Immature natural killer cell (primary cell): ENCODE results near the gene ATMIN. TPM values are rescaled to one million over a fixed set of nuclear protein-coding genes. Genes with fewer than 3 reads are reported as not detected.
A peak's percentile ranks its signal among the peaks of the same experiment; 100 is the strongest.

Experiments used
- DNase-seq, 3 donors: peaks; one replicate each; pipeline ENCODE4 v3.0.0; 2022; ENCODE audit warnings: mixed read lengths in 1 of 3
- H3K27ac Mint-ChIP-seq, 6 donors: one replicate each; pipeline ENCODE4 v1.8.0; 2020; ENCODE audit warnings: mixed read lengths in 6 of 6, mild to moderate bottlenecking in 5 of 6, inconsistent platforms in 4 of 6, moderate library complexity in 3 of 6
- H3K27me3 Mint-ChIP-seq, 3 donors: one replicate each; pipeline ENCODE4 v1.8.0; 2020 to 2021; ENCODE audit warnings: low read depth in 3 of 3, mild to moderate bottlenecking in 3 of 3, mixed read lengths in 3 of 3, moderate library complexity in 3 of 3, inconsistent platforms in 1 of 3
- H3K36me3 Mint-ChIP-seq, 3 donors: one replicate each; pipeline ENCODE4 v1.8.0; 2020; ENCODE audit warnings: mixed read lengths in 3 of 3, inconsistent platforms in 2 of 3, mild to moderate bottlenecking in 2 of 3
- H3K4me1 Mint-ChIP-seq, 2 donors: one replicate each; pipeline ENCODE4 v1.8.0; 2020; ENCODE audit warnings: inconsistent platforms in 2 of 2, mild to moderate bottlenecking in 2 of 2, mixed read lengths in 2 of 2, moderate library complexity in 1 of 2
- H3K4me3 Mint-ChIP-seq, 5 donors: one replicate each; pipeline ENCODE4 v1.8.0; 2020; ENCODE audit warnings: mild to moderate bottlenecking in 5 of 5, mixed read lengths in 5 of 5, inconsistent platforms in 3 of 5, moderate library complexity in 3 of 5
- H3K9me3 Mint-ChIP-seq, 6 donors: one replicate each; pipeline ENCODE4 v1.8.0; 2020; ENCODE audit warnings: mild to moderate bottlenecking in 6 of 6, mixed read lengths in 6 of 6, inconsistent platforms in 4 of 6, moderate library complexity in 3 of 6
- polyA plus RNA-seq, 3 donors: library from polyadenylated mRNA; unstranded; fragments of 300-500 nt; fragmentation: Illumina TruSeq; gene quantifications; one replicate each; pipeline ENCODE4 v1.2.3, GENCODE V29; 2021

The ATMIN gene
- polyA plus RNA-seq, 3 donors from 2014 or later: 25.4 to 51.0 (median 26.4) TPM

GRCh38 chr16:80997964-80998620 lies 37.5 kb upstream of the ATMIN start:
- H3K4me1 Mint-ChIP-seq: peaks cover 30 to 38% of the 10 kb centered on the region in 2 donors
- peaks cover 0 to 3% (median 0%) of the 10 kb centered on the region in 3 donors for H3K27me3 Mint-ChIP-seq
- DNase-seq: no peak
- peak overlapping the region in 5 of 6 donors; percentile 64 to 99 (median 98) for H3K27ac Mint-ChIP-seq
- peak overlapping the region; percentile 25 to 99 (median 97) for H3K4me3 Mint-ChIP-seq
- no peaks in the 10 kb centered on the region for H3K36me3 Mint-ChIP-seq
- H3K9me3 Mint-ChIP-seq: no peaks in the 10 kb centered on the region

GRCh38 chr16:81000873-81001272 lies 34.8 kb upstream of the ATMIN start:
- Mint-ChIP-seq H3K27me3 (peaks cover 0 to 9% (median 4%) of the 10 kb centered on the region in 3 donors), H3K4me3 (no peak overlapping the region), H3K27ac (no peak overlapping the region), H3K4me1 (peaks cover 55 to 64% of the 10 kb centered on the region in 2 donors), H3K9me3 (no peaks in the 10 kb centered on the region), H3K36me3 (no peaks in the 10 kb centered on the region)
- DNase-seq: no peak

GRCh38 chr16:81001330-81001729 lies 34.3 kb upstream of the ATMIN start:
- no peaks in the 10 kb centered on the region for H3K9me3 Mint-ChIP-seq
- no peak overlapping the region for H3K4me3 Mint-ChIP-seq
- no peak overlapping the region for H3K27ac Mint-ChIP-seq
- peaks cover 4 to 14% (median 8%) of the 10 kb centered on the region in 3 donors for H3K27me3 Mint-ChIP-seq
- DNase-seq: no peak
- no peaks in the 10 kb centered on the region for H3K36me3 Mint-ChIP-seq
- H3K4me1 Mint-ChIP-seq: peaks cover 59 to 69% of the 10 kb centered on the region in 2 donors

- Mint-ChIP-seq H3K27me3 (peaks cover 16 to 26% (median 22%) of the 10 kb centered on the region in 3 donors), H3K4me1 (peaks cover 54 to 60% of the 10 kb centered on the region in 2 donors), H3K36me3 (no peaks in the 10 kb centered on the region), H3K4me3 (peak overlapping the region in 2 of 5 donors; percentile 2 to 100), H3K27ac (peak overlapping the region in 5 of 6 donors; percentile 1 to 94 (median 88)), H3K9me3 (no peaks in the 10 kb centered on the region)
- DNase-seq: no peak
Observed at GRCh38 chr16:81003064-81003463, 32.6 kb upstream of the ATMIN start.

- Mint-ChIP-seq H3K4me3 (peak overlapping the region; percentile 76 to 100 (median 83)), H3K9me3 (no peaks in the 10 kb centered on the region), H3K36me3 (no peaks in the 10 kb centered on the region), H3K4me1 (peaks cover 55 to 56% of the 10 kb centered on the region in 2 donors), H3K27me3 (peaks cover 16 to 30% (median 22%) of the 10 kb centered on the region in 3 donors), H3K27ac (peak overlapping the region; percentile 1 to 100 (median 90))
- DNase-seq: peak in 1 of 3 donors; percentile 23
Observed at GRCh38 chr16:81003610-81004460, 31.8 kb upstream of the ATMIN start.

GRCh38 chr16:81004646-81005353 lies 30.8 kb upstream of the ATMIN start:
- H3K27me3 Mint-ChIP-seq: peaks cover 16 to 31% (median 22%) of the 10 kb centered on the region in 3 donors
- peaks cover 46 to 54% of the 10 kb centered on the region in 2 donors for H3K4me1 Mint-ChIP-seq
- peak overlapping the region; percentile 76 to 100 (median 83) for H3K4me3 Mint-ChIP-seq
- no peaks in the 10 kb centered on the region for H3K36me3 Mint-ChIP-seq
- H3K9me3 Mint-ChIP-seq: no peaks in the 10 kb centered on the region
- H3K27ac Mint-ChIP-seq: peak overlapping the region; percentile 84 to 100 (median 92)
- DNase-seq: peak; percentile 54 to 59 (median 56)

GRCh38 chr16:81005610-81006161 lies 30.0 kb upstream of the ATMIN start:
- peak in 1 of 3 donors; percentile 5 for DNase-seq
- H3K4me1 Mint-ChIP-seq: peaks cover 45 to 54% of the 10 kb centered on the region in 2 donors

GRCh38 chr16:81006211-81006812 lies 29.3 kb upstream of the ATMIN start:
- Mint-ChIP-seq H3K9me3 (no peaks in the 10 kb centered on the region), H3K4me1 (peaks cover 45 to 54% of the 10 kb centered on the region in 2 donors), H3K4me3 (peak overlapping the region; percentile 88 to 100 (median 98)), H3K36me3 (peaks cover 0 to 6% (median 0%) of the 10 kb centered on the region in 3 donors), H3K27me3 (peaks cover 18 to 35% (median 22%) of the 10 kb centered on the region in 3 donors), H3K27ac (peak overlapping the region; percentile 98 to 100 (median 100))
- no peak for DNase-seq

More at GRCh38 chr16:81005610-81006161, 30.0 kb upstream of the ATMIN start:
- Mint-ChIP-seq H3K36me3 (peaks cover 0 to under 1% (median 0%) of the 10 kb centered on the region in 3 donors), H3K27me3 (peaks cover 18 to 32% (median 22%) of the 10 kb centered on the region in 3 donors), H3K4me3 (peak overlapping the region; percentile 88 to 100 (median 98)), H3K9me3 (no peaks in the 10 kb centered on the region), H3K27ac (peak overlapping the region; percentile 98 to 100 (median 100))

- H3K9me3 Mint-ChIP-seq: no peaks in the 10 kb centered on the region
- peaks cover 43 to 54% of the 10 kb centered on the region in 2 donors for H3K4me1 Mint-ChIP-seq
- DNase-seq: peak; percentile 99 to 100 (median 99)
- peak within 1 kb of the TSS; percentile 98 to 100 (median 100) for H3K27ac Mint-ChIP-seq
- peaks cover 18 to 35% (median 22%) of the 10 kb centered on the region in 3 donors for H3K27me3 Mint-ChIP-seq
- H3K36me3 Mint-ChIP-seq: peaks cover 0 to 6% (median 0%) of the 10 kb centered on the region in 3 donors
- H3K4me3 Mint-ChIP-seq: peak within 1 kb of the TSS; percentile 88 to 100 (median 98)
Observed at GRCh38 chr16:81006813-81007695, 28.6 kb upstream of the ATMIN start, which contains the start of the genes CENPN and CMC2. Gene CENPN (plus strand): TSS chr16:81007214. CDS start chr16:81011940, 4,726 bp downstream. Gene CMC2 (minus strand): TSS chr16:81006885. CDS start chr16:80997394, 9,491 bp downstream.

- Mint-ChIP-seq H3K4me1 (peaks cover 38 to 46% of the 10 kb centered on the region in 2 donors), H3K36me3 (peaks cover 0 to 9% (median 3%) of the 10 kb centered on the region in 3 donors), H3K27ac (peak overlapping the region; percentile 98 to 100 (median 100)), H3K27me3 (peaks cover 18 to 34% (median 22%) of the 10 kb centered on the region in 3 donors), H3K9me3 (no peaks in the 10 kb centered on the region), H3K4me3 (peak overlapping the region; percentile 88 to 100 (median 98))
- DNase-seq: peak in 1 of 3 donors; percentile 1
Observed at GRCh38 chr16:81008505-81008789, 27.2 kb upstream of the ATMIN start.

GRCh38 chr16:81012974-81013373 lies 22.7 kb upstream of the ATMIN start:
- Mint-ChIP-seq H3K4me3 (no peak overlapping the region), H3K36me3 (peaks cover 4 to 12% (median 7%) of the 10 kb centered on the region in 3 donors), H3K27me3 (peaks cover 0 to 9% (median 2%) of the 10 kb centered on the region in 3 donors), H3K27ac (peak overlapping the region in 1 of 6 donors; percentile 62), H3K9me3 (no peaks in the 10 kb centered on the region), H3K4me1 (peaks cover 6 to 11% of the 10 kb centered on the region in 2 donors)
- DNase-seq: no peak

- H3K27me3 Mint-ChIP-seq: peaks cover 0 to 4% (median 2%) of the 10 kb centered on the region in 3 donors
- H3K36me3 Mint-ChIP-seq: peaks cover 4 to 15% (median 12%) of the 10 kb centered on the region in 3 donors
- H3K9me3 Mint-ChIP-seq: no peaks in the 10 kb centered on the region
- no peak overlapping the region for H3K4me3 Mint-ChIP-seq
- no peak overlapping the region for H3K27ac Mint-ChIP-seq
- peaks cover 0 to under 1% of the 10 kb centered on the region in 2 donors for H3K4me1 Mint-ChIP-seq
- no peak for DNase-seq
Observed at GRCh38 chr16:81014672-81015071, 21.0 kb upstream of the ATMIN start.
